Measurements from ENCODE around the gene ZNF668.

Gene ZNF668

GRCh38 chr16:31061126-31061812 lies 12.8 kb downstream of the ZNF668 start:
- TF ChIP-seq REST (IDR thresholded peaks at IDR 0.05; ENCODE audit: low read depth) (no peak), FOXM1 (IDR thresholded peaks at IDR 0.05; ENCODE audit: borderline replicate concordance, low read depth) (no peak), RAD21 (IDR thresholded peaks at IDR 0.05; ENCODE audit: low read depth) (no peak), TAF1 (IDR thresholded peaks at IDR 0.05; ENCODE audit: low read depth) (no peak), EP300 (IDR thresholded peaks at IDR 0.05; ENCODE audit: borderline replicate concordance) (no peak), CREB1 (IDR thresholded peaks at IDR 0.05; ENCODE audit: low read depth) (no peak)

- TF ChIP-seq EP300 (IDR thresholded peaks at IDR 0.05; ENCODE audit: borderline replicate concordance) (no peak), EGR1 (IDR thresholded peaks at IDR 0.05) (no peak), TCF12 (IDR thresholded peaks at IDR 0.05; ENCODE audit: low read depth) (no peak), REST (IDR thresholded peaks at IDR 0.05; ENCODE audit: low read depth) (no peak)
Observed at GRCh38 chr16:31055613-31056012, 18.4 kb downstream of the ZNF668 start.

GRCh38 chr16:31052114-31052513 lies 21.9 kb downstream of the ZNF668 start:
- TF ChIP-seq TEAD4 (IDR thresholded peaks at IDR 0.05) (no peak), USF1 (IDR thresholded peaks at IDR 0.05) (no peak), NFIC (IDR thresholded peaks at IDR 0.05) (no peak), EGR1 (IDR thresholded peaks at IDR 0.05) (no peak), YY1 (IDR thresholded peaks at IDR 0.05; ENCODE audit: low read depth) (no peak), CEBPB (IDR thresholded peaks at IDR 0.05) (no peak), RAD21 (IDR thresholded peaks at IDR 0.05; ENCODE audit: low read depth) (no peak), MAX (IDR thresholded peaks at IDR 0.05) (no peak), CREB1 (IDR thresholded peaks at IDR 0.05; ENCODE audit: low read depth) (no peak), EP300 (IDR thresholded peaks at IDR 0.05; ENCODE audit: borderline replicate concordance) (no peak), TAF1 (IDR thresholded peaks at IDR 0.05; ENCODE audit: low read depth) (no peak), FOXM1 (IDR thresholded peaks at IDR 0.05; ENCODE audit: borderline replicate concordance, low read depth) (no peak), ZBTB7A (IDR thresholded peaks at IDR 0.05; ENCODE audit: low read depth) (no peak), REST (IDR thresholded peaks at IDR 0.05; ENCODE audit: low read depth) (no peak), TCF12 (IDR thresholded peaks at IDR 0.05; ENCODE audit: low read depth) (no peak)

GRCh38 chr16:31050280-31051030 lies 23.6 kb downstream of the ZNF668 start:
- no peak for TF ChIP-seq MAX (IDR thresholded peaks at IDR 0.05)
- TF ChIP-seq NFIC (IDR thresholded peaks at IDR 0.05): no peak
- no peak for TF ChIP-seq TCF12 (IDR thresholded peaks at IDR 0.05; ENCODE audit: low read depth)
- no peak for TF ChIP-seq USF1 (IDR thresholded peaks at IDR 0.05)
- no peak for TF ChIP-seq EGR1 (IDR thresholded peaks at IDR 0.05)
- TF ChIP-seq CREB1 (IDR thresholded peaks at IDR 0.05; ENCODE audit: low read depth): no peak
- TF ChIP-seq TAF1 (IDR thresholded peaks at IDR 0.05; ENCODE audit: low read depth): no peak
- TF ChIP-seq TEAD4 (IDR thresholded peaks at IDR 0.05): no peak
- no peak for TF ChIP-seq EP300 (IDR thresholded peaks at IDR 0.05; ENCODE audit: borderline replicate concordance)
- no peak for TF ChIP-seq FOXM1 (IDR thresholded peaks at IDR 0.05; ENCODE audit: borderline replicate concordance, low read depth)
- no peak for TF ChIP-seq ZBTB7A (IDR thresholded peaks at IDR 0.05; ENCODE audit: low read depth)
- TF ChIP-seq RAD21 (IDR thresholded peaks at IDR 0.05; ENCODE audit: low read depth): no peak
- no peak for TF ChIP-seq REST (IDR thresholded peaks at IDR 0.05; ENCODE audit: low read depth)
- TF ChIP-seq YY1 (IDR thresholded peaks at IDR 0.05; ENCODE audit: low read depth): no peak

Measured in Ishikawa (cell line).